Fibroblast of lung (primary cell): ENCODE results near the gene VAV2.

Source experiments
- CTCF ChIP-seq, 2 donors: IDR thresholded peaks in 1 of 2; conservative IDR thresholded peaks in 1 of 2; 1 replicate in 1 of 2; 2 replicates in 1 of 2; pipeline ENCODE4 v1.5.1; 2011 to 2012; ENCODE audit warnings: low read length in 2 of 2, control low read depth in 1 of 2, inconsistent platforms in 1 of 2, low read depth in 1 of 2, mild to moderate bottlenecking in 1 of 2
- EZH2 ChIP-seq: IDR thresholded peaks from 2 replicates; pipeline ENCODE4 v1.5.1; 2012; ENCODE audit warnings: low read length, control low read depth, mild to moderate bottlenecking; ENCODE audit errors: missing control alignments

- TF ChIP-seq CTCF (conservative IDR thresholded peaks at IDR 0.05 in 1 of 2, IDR thresholded peaks at IDR 0.05 in 1 of 2; ENCODE audit: low read depth in 1 of 2, low read length in 2 of 2) (no peak), EZH2 (no peak)
Measured at GRCh38 chr9:134004131-134004873, 12.2 kb upstream of the VAV2 start.
